ENCODE results near the gene PXT1.
"Not testable (repeated sequence)": the region's sequence is repeated elsewhere in the genome, so short reads cannot be mapped to it uniquely, and the experiment has no call there.

The PXT1 gene

DNA sequence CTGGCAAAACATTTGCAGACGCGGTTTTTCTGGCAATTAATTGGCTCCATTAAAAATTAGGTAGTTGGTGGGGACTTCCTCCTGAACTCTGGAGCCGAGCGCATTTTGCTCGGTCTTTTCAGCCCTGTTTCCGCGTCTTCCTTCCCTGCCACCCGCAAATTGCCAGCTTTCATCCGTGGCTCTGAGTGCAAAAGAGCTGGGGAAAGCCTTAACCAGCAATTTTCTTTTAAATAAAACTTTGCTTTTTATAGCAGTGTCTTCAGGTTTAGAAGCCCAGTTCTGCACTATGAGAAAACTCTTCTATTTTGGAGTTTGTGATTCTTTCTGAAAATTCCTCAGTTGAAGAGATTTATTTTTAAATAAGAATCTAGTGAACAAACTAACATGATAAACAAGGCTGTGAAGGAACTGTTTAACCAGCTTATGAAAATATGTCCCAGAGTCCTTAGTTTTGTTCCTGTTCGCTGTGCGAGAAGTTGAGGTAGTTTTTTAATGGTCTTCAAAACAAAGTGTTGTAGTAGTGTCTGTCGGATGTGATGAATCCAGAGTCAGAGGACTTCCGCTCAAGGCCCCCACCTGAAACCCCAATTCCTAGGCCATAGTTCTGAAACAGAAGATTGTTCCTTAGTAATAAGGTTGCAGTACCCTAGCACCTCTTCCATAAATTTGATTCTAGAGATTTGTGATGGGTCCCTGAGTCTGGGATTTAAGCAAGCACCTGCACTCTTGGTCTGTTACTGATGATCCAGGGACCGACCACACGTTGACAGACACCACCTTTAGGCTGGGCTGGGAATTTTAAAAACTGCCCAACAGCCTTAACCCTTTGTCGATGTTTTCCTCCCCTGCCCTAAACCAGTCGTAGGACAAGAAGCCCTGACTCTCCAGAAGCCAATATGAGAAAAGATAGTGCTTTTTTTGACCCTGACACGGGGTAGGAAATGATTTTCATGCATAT lies 1.1 kb upstream of the PXT1 start:
- no peak for DNase-seq

GRCh38 chr6:36442103-36442670 lies 467 bp downstream of the PXT1 start:
- DNase-seq = no peak

DNA sequence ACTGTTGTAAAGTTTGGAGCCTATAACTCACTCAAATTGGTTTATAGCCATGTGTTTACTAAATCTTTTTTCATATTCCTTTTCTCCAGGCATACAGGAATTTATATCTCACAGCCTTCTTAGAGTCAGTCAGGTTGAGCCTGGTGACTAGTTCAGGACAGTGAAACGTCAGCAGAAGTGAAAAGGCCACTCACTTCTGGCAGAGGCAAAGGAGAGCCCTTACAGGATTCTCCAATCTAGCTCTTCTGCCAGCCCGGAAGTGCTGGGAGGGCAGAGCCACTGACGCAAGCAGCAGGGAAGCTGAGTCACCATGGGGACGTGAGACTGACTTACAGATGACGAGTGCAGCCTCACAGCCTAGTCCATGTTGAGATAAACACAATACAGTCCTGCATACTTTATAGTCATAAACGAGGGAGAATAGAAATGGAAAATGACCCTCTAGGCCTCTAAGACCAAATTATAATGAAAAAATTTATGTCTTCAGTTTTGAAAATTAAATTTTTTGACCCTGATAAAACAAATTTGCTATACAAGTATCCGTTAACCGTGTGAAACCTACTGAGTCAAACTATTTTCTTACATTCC lies 1.3 kb downstream of the PXT1 start:
- DNase-seq = peak; percentile 98

GRCh38 chr6:36436466-36436865 lies 6.2 kb downstream of the PXT1 start:
- DNase-seq = peak; percentile 94

DNA sequence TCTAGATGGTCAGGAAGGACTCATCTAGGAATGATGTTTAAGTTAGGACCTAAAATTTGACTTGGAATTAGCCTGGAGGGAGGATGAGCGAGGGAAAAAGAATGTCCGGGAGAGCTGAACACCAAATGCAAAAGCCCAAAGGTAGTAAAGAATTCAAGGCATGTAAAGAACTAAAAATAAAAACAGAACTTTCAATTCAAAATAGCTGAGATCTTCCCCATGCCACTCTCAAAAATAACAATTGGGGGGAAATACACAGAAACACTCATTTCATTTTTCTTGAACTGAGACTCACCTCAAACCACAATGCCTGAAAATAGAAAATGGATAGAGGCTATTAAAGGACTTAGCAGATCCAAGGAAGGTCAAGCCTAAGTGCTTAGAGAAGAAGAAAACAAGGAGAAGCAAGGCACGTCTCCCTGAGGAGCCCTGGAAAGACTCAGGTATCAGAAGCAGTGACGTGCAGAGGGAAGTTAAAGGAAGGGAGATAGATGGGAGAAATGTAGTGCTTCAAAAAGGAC lies 10.4 kb downstream of the PXT1 start:
- DNase-seq = peak; percentile 89

GRCh38 chr6:36431197-36431596 lies 11.5 kb downstream of the PXT1 start:
- no peak for DNase-seq

GRCh38 chr6:36430351-36430750 lies 12.3 kb downstream of the PXT1 start:
- DNase-seq = peak; percentile 60

GRCh38 chr6:36428911-36429310 lies 13.7 kb downstream of the PXT1 start:
- no peak for DNase-seq

- no peak for DNase-seq
Measured at GRCh38 chr6:36426622-36427021, 16.0 kb downstream of the PXT1 start.

GRCh38 chr6:36423101-36423824 lies 19.4 kb downstream of the PXT1 start:
- peak; percentile 99 for DNase-seq

- no peak for DNase-seq
Measured at GRCh38 chr6:36422714-36423100, 19.9 kb downstream of the PXT1 start.

GRCh38 chr6:36419310-36419709 lies 23.3 kb downstream of the PXT1 start:
- no peak for DNase-seq

DNA sequence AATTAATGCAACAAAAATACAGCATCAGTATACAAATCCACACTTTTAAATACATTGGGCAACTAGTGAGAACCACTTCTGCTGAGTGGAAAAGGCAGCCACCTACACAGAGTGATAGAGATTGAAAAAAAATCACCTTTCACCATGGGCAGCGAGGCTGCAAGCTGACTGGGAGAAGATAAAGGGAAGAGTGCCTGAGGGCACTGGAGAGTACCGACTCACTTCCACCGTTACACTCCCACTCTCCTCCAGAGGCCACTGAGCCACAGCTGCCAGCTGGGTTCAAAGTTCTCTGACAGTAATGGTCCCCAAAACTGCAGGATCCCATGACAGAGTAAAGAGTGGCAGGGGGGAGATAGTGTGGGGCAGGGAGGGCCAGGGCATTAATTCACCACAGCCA lies 24.1 kb downstream of the PXT1 start:
- no peak for DNase-seq

- DNase-seq = peak; percentile 36
Measured at GRCh38 chr6:36414481-36414880, 28.2 kb downstream of the PXT1 start.

DNA sequence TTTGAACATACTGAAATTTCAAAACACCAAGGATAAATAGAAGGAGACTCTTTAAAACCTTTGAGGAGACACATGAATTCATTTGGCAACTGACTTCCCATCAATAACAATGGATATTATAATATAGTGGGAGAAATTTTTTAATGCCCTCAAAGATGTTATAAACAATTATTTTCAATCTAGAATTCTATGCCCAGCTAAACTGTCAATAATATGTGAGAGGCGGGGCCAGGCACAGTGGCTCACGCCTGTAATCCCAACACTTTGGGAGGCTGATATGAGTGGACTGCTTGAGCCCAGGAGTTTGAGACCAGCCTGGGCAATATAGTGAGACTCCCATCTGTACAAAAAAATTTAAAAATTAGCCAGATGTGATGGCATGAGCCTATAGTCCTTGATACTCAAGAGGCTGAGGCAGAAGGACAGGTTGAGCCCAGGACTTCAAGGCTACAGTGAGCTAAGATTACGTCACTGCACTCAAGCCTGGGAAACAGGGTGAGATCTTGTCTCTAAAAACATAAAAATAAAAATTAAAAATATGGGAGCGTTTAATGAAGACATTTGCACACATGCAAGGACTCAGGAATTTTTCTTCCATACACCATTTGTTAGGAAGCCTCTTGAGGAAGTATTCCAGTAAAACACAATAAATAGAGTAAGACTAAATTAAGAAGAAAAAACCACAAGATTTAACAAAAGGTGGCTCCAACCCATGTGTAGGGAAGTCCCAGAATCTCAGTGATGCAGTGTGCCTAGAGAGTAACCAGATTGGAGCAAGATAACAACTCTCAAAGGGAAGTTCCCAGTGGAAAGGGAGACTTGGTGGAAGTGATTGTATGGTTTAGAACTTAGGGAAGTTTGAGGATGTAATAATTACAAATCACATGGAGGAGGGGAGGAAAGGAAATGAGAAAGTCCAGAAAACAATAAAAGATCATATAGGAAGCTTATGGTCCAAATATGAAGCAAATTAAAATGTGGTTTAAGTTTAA lies 28.9 kb downstream of the PXT1 start:
- DNase-seq = no peak

GRCh38 chr6:36409718-36410117 lies 32.9 kb downstream of the PXT1 start:
- DNase-seq = not testable (repeated sequence)

GRCh38 chr6:36404164-36404563 lies 38.5 kb downstream of the PXT1 start:
- DNase-seq = no peak

DNA sequence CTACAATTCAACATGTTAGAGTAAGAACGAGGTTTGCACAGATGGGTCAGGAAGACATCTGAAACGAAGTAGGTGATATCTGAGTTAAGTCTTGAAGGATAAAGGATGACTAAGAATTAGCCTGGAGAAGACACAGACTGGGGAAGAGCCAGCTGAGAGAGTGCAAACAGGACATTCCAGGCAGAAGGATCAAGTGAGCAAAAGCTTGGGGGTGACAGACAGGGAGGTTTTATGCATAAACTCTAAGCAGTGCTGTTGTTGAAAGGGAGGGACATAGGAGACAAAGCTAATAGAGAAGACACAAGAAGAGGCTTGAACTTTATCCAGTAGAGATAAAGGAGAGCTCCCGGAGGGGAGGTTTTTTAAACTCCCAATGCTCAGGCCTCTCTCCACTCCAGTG lies 40.2 kb downstream of the PXT1 start:
- DNase-seq = no peak

GRCh38 chr6:36399970-36400369 lies 42.7 kb downstream of the PXT1 start:
- DNase-seq = no peak

GRCh38 chr6:36392621-36393020 lies 50.0 kb downstream of the PXT1 start:
- DNase-seq = no peak

DNA sequence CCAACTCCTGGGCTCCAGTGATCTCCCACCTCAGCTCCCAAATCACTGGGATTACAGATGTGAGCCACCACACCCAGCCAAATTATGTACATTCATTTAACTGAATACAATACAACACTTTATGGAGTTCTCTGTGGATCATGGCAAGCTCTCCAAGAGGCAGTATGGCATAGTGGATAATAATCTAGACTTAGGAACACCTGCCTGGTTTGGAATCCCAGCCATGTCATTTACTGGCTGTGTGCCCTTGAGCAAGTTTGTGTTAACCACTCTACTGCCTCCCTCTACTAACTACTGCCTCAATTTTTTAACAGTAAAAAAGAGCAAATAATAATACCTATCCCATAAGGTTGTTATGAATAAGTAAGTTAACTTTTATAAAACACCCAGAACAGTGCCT lies 53.3 kb downstream of the PXT1 start:
- no peak for DNase-seq
